MM.1S (cell line): ENCODE results near the gene IL1R1.

ENCODE experiments used
- DNase-seq: peaks from one replicate; pipeline ENCODE4 v3.0.0-alpha.2; 2015
- H2AFZ ChIP-seq: fragments of 300-600 bp; sonication (generic); 2 replicates; pipeline ENCODE4 v1.6.0; 2016; ENCODE audit warnings: antibody characterized with exemption, low read length
- H3F3A ChIP-seq: fragments of 300-600 bp; sonication (generic); 2 replicates; pipeline ENCODE4 v1.6.1; 2016; ENCODE audit warnings: mild to moderate bottlenecking, antibody characterized with exemption, low read length, moderate library complexity, mixed read lengths; ENCODE audit not compliant: insufficient read depth
- H3K27ac ChIP-seq: fragments of 300-600 bp; sonication (generic); 2 replicates; pipeline ENCODE4 v1.5.1; 2016; ENCODE audit warnings: mild to moderate bottlenecking, low read length
- H3K27me3 ChIP-seq: fragments of 300-600 bp; sonication (generic); replicated peaks from 2 replicates; pipeline ENCODE4 v1.6.0; 2016; ENCODE audit warnings: low read length; ENCODE audit not compliant: insufficient read depth
- H3K36me3 ChIP-seq: fragments of 300-600 bp; sonication (generic); replicated peaks from 2 replicates; pipeline ENCODE4 v1.6.1; 2016; ENCODE audit warnings: mild to moderate bottlenecking, low read length, mixed read lengths; ENCODE audit not compliant: insufficient read depth
- H3K4me1 ChIP-seq: fragments of 300-600 bp; sonication (generic); 2 replicates; pipeline ENCODE4 v1.6.1; 2016; ENCODE audit warnings: low read length, mixed read lengths
- H3K4me2 ChIP-seq: fragments of 300-600 bp; sonication (generic); 2 replicates; pipeline ENCODE4 v1.6.0; 2016; ENCODE audit warnings: low read depth, low read length
- H3K4me3 ChIP-seq: fragments of 300-600 bp; sonication (generic); 2 replicates; pipeline ENCODE4 v1.5.1; 2016; ENCODE audit warnings: low read length, mixed read lengths
- H3K79me2 ChIP-seq: fragments of 300-600 bp; sonication (generic); 2 replicates; pipeline ENCODE4 v1.6.1; 2016; ENCODE audit warnings: mixed run types, low read length, mixed read lengths
- H3K9ac ChIP-seq: fragments of 300-600 bp; sonication (generic); 2 replicates; pipeline ENCODE4 v1.6.1; 2016; ENCODE audit warnings: low read length, mixed read lengths
- H3K9me2 ChIP-seq: fragments of 300-600 bp; sonication (generic); replicated peaks from 2 replicates; pipeline ENCODE4 v1.6.1; 2016; ENCODE audit warnings: mild to moderate bottlenecking, low read length, mixed read lengths; ENCODE audit not compliant: insufficient read depth
- H3K9me3 ChIP-seq: fragments of 300-600 bp; sonication (generic); replicated peaks from 2 replicates; pipeline ENCODE4 v1.6.1; 2016; ENCODE audit warnings: mild to moderate bottlenecking, low read length, mixed read lengths; ENCODE audit not compliant: insufficient read depth
- H4K20me1 ChIP-seq: fragments of 300-600 bp; sonication (generic); 2 replicates; pipeline ENCODE4 v1.6.1; 2016; ENCODE audit warnings: mild to moderate bottlenecking, low read length, moderate library complexity, mixed read lengths; ENCODE audit not compliant: insufficient read depth
- CTCF ChIP-seq: fragments of 300-600 bp; sonication (generic); IDR thresholded peaks from 2 replicates; pipeline ENCODE4 v1.5.1; 2016; ENCODE audit warnings: antibody characterized with exemption, low read length, mixed read lengths
- EZH2 ChIP-seq: fragments of 300-600 bp; sonication (generic); optimal IDR thresholded peaks from 2 replicates; pipeline ENCODE3; 2017; ENCODE audit warnings: low read depth, mild to moderate bottlenecking, antibody characterized with exemption, low read length, mixed read lengths
- EZH2phosphoT487 ChIP-seq: fragments of 300-600 bp; sonication (generic); IDR thresholded peaks from 2 replicates; pipeline ENCODE4 v1.6.1; 2018; ENCODE audit warnings: antibody characterized with exemption, low read length

Gene IL1R1

GRCh38 chr2:102138331-102138730 is 4.2 kb upstream of the IL1R1 start:
- no peak overlapping the region for H2AFZ ChIP-seq
- H4K20me1 ChIP-seq, result no peaks in the 10 kb centered on the region
- no peak overlapping the region for H3K27ac ChIP-seq
- H3K27me3 ChIP-seq, result no peaks in the 10 kb centered on the region
- no peaks in the 10 kb centered on the region for H3K9me2 ChIP-seq
- H3K4me3 ChIP-seq, result no peak overlapping the region
- no peaks in the 10 kb centered on the region for H3K36me3 ChIP-seq
- H3K4me2 ChIP-seq, result no peak overlapping the region
- DNase-seq, result no peak
- no peaks in the 10 kb centered on the region for H3K9me3 ChIP-seq
- no peaks in the 10 kb centered on the region for H3K4me1 ChIP-seq
- no peaks in the 10 kb centered on the region for H3F3A ChIP-seq
- no peaks in the 10 kb centered on the region for H3K79me2 ChIP-seq
- TF ChIP-seq EZH2, result no peak
- no peak for TF ChIP-seq EZH2phosphoT487
- TF ChIP-seq CTCF, result no peak
- H3K9ac ChIP-seq, result no peak overlapping the region

- Histone ChIP-seq H3K79me2 (no peaks in the 10 kb centered on the region), H3K4me2 (no peak overlapping the region), H2AFZ (no peak overlapping the region), H3K9me2 (no peaks in the 10 kb centered on the region), H3K9me3 (no peaks in the 10 kb centered on the region), H3K27ac (no peak overlapping the region), H3K9ac (no peak overlapping the region), H3F3A (no peaks in the 10 kb centered on the region), H3K4me1 (no peaks in the 10 kb centered on the region), H4K20me1 (no peaks in the 10 kb centered on the region), H3K4me3 (no peak overlapping the region), H3K36me3 (no peaks in the 10 kb centered on the region), H3K27me3 (no peaks in the 10 kb centered on the region)
- TF ChIP-seq EZH2phosphoT487 (no peak), CTCF (no peak), EZH2 (no peak)
- DNase-seq, result no peak
Observed at GRCh38 chr2:102139851-102140250, 2.7 kb upstream of the IL1R1 start.

GRCh38 chr2:102140377-102140776 is 2.2 kb upstream of the IL1R1 start:
- no peaks in the 10 kb centered on the region for H3K9me3 ChIP-seq

More at GRCh38 chr2:102140377-102140776, 2.2 kb upstream of the IL1R1 start:
- Histone ChIP-seq H4K20me1 (no peaks in the 10 kb centered on the region), H3K9me2 (no peaks in the 10 kb centered on the region), H3K36me3 (no peaks in the 10 kb centered on the region), H3F3A (no peaks in the 10 kb centered on the region), H3K27ac (no peak overlapping the region), H2AFZ (no peak overlapping the region), H3K4me1 (no peaks in the 10 kb centered on the region), H3K79me2 (no peaks in the 10 kb centered on the region), H3K4me2 (no peak overlapping the region), H3K27me3 (no peaks in the 10 kb centered on the region), H3K9ac (no peak overlapping the region), H3K4me3 (no peak overlapping the region)
- no peak for DNase-seq
- TF ChIP-seq CTCF (no peak), EZH2 (no peak), EZH2phosphoT487 (no peak)
